ENCODE measurements around the gene SYTL3.
"Not testable (repeated sequence)": the region's sequence is repeated elsewhere in the genome, so short reads cannot be mapped to it uniquely, and the experiment has no call there.

Gene SYTL3

DNA sequence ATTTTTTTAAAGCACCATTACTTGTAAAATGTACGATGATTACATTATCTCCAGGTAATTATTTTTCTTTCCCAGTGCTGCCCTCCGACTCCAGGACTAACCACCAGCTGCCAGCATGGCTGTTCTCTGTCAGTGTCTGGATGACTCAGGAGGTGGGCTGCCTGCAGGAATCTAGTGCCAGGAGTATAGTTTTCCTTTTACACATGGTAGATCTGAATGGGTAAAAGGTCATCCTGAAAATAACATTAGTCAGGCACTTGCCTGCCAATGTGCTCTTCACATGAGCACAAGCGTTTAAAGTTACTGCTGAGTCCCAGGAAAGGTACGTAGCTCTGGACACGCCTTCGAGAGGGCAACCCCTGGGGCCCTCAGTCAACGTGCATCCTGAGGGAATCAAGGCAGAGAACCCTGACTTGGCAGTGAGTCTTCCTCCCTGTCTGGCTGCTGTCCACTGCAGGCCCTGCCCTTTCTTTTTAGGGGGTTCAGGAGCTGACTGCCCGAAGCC is 7.7 kb upstream of the SYTL3 start:
- DNase-seq, result no peak

DNA sequence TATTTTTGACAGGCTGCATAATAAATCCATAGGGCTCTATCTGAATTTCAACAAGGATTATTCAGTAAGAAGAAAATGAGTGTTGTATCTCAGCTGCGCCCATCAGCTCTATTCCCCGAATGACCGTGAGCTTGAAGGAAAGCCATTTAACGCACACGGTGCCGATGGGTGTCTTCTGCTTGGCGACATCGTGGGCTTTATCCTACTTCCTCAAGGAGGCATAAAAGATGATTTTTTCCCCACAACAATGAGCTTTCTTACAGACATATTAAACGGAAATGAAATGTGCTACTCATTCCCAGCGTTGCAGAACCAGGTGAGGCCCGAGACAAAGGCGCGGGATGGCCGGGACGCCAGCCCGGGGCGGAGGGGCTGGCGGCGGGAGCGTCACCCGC is 6.0 kb upstream of the SYTL3 start:
- no peak for DNase-seq

- peak; percentile 74 to 77 for DNase-seq
Measured at GRCh38 chr6:158644231-158645063, 5.4 kb upstream of the SYTL3 start, which contains the start of gene DYNLT1. Gene DYNLT1, minus strand, starts transcription at chr6:158644743. Its CDS starts 35 bp downstream, at chr6:158644708.

GRCh38 chr6:158645064-158646022 is 4.5 kb upstream of the SYTL3 start:
- no peak for DNase-seq

- no peak for DNase-seq
Measured at GRCh38 chr6:158646023-158646910, 3.6 kb upstream of the SYTL3 start.

GRCh38 chr6:158647501-158647900 is 2.4 kb upstream of the SYTL3 start:
- DNase-seq, result no peak

- no peak for DNase-seq
Measured at GRCh38 chr6:158648682-158649131, 1.1 kb upstream of the SYTL3 start.

DNA sequence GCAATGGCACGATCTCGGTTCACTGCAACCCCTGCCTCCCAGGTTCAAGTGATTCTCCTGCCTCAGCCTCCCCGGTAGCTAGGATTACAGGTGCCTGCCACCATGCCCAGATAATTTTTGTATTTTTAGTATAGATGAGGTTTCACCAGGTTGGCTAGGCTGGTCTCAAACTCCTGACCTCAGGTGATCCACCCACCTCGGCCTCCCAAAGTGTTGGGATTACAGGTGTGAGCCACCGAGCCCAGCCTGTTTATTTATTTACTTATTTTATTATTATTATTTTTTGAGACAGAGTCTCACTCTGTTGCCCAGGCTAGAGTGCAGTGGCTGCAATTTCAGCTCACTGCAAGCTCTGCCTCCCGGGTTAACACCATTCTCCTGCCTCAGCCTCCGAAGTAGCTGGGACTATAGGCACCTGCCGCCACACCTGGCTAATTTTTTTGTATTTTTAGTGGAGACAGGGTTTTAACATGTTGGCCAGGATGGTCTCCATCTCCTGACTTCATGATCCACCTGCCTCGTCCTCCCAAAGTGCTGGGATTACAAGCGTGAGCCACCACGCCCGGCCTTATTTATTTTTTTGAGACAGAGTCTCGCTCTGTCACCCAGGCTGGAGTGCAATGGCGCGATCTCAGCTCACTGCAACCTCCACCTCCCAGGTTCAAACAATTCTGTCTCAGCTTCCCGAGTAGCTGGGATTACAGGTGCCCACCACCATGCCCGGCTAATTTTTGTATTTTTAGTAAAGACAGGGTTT is 2.3 kb downstream of the SYTL3 start:
- not testable (repeated sequence) for DNase-seq

GRCh38 chr6:158653577-158654354 is 3.9 kb downstream of the SYTL3 start:
- peak; percentile 83 to 85 for DNase-seq

GRCh38 chr6:158654498-158654897 is 4.6 kb downstream of the SYTL3 start:
- no peak for DNase-seq

GRCh38 chr6:158654960-158655489 is 5.2 kb downstream of the SYTL3 start:
- no peak for DNase-seq

DNA sequence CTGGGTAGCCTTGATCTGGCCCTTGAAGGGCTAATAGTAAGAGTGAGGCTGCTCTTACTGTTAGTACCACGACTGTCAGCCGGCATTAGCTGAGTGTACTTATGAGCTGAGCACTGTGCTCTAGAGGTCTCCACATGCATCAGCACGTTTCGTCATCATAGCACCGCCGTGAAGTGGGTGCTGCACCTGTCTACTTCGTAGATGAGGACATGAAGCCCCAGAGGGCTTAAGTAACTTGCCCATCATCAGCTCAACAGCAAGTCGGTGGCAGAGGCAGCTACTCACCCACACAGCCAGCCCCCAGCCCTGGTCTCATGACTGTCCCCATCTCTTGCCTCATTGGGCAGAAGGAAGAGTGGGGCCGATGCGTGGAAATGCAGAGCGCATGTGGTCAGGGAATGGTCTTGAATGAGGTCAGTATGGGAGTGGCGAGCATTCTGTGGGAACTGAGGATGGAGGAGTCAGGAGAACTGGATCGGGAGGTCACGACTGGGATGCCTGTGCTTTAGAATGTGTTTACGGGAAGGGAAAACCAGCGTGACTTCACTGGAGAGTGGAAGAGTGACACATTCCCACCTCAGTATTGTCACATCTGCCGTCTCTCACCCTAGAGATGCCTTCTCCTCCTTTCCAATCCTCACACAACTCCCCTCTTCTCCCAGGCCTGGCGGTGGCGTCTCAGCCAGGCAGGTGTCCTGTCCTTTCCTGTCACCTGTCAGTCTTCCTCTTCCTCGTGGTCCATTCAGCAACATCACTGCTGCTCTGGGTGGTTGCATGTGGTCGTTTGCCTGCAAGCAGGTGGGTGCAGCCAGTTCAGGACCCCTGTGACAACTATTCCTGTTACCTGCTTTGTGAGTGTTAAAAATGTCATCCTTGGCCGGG is 6.0 kb downstream of the SYTL3 start:
- DNase-seq, result no peak

DNA sequence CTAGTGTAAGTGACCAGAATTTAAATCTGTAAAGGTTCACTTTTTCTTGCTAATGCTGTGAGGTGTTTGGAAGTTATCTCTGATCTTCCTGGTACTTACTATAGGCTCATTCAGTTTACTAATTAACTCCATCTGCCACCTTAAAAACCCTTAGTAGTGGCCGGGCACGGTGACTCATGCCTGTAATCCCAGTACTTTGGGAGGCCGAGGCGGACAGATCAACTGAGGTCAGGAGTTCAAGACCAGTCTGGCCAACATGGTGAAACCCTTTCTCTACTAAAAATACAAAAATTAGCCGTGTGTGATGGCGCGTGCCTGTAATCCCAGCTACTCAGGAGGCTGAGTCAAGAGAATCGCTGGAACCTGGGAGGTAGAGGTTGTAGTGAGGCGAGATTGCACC is 7.1 kb downstream of the SYTL3 start:
- not testable (repeated sequence) for DNase-seq

DNA sequence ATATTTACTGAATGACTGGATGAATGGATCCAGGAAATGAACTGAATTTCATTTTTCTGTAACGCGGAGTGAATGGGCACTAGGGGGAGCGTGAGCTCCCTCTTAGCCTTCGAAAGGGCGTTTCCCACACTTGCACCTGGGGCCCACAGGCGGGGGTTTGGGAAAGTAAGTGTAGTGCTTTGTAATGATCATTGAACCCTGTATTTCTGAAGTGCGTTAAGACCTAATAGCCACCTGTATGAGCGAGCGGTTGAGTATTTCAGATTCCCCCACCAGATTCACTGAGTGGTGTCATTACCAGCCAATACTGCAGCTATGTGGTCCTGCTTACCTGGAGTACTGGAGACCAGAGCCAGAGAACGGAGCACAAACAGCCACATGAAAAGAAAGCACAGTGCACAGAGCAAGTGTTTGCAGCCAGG is 10.5 kb downstream of the SYTL3 start:
- DNase-seq, result peak; percentile 29 to 34

GRCh38 chr6:158661156-158661685 is 11.4 kb downstream of the SYTL3 start:
- no peak for DNase-seq

DNA sequence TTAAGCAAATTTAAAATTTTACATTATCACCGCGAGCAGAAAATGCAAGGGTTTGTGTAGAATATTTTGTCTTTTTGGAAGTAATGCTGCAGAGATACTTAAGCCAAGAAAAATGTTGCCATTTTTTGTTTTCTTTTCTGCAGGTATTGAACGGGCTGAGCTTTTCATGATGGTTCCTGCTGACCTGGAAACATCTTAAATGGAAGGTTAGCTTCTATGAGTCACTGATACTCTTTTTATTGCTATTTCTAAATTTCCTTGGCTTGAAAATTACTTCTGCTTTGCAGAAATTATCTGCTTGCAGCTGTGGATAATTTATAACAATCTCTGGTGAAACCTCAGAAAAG is 12.7 kb downstream of the SYTL3 start:
- no peak for DNase-seq

DNA sequence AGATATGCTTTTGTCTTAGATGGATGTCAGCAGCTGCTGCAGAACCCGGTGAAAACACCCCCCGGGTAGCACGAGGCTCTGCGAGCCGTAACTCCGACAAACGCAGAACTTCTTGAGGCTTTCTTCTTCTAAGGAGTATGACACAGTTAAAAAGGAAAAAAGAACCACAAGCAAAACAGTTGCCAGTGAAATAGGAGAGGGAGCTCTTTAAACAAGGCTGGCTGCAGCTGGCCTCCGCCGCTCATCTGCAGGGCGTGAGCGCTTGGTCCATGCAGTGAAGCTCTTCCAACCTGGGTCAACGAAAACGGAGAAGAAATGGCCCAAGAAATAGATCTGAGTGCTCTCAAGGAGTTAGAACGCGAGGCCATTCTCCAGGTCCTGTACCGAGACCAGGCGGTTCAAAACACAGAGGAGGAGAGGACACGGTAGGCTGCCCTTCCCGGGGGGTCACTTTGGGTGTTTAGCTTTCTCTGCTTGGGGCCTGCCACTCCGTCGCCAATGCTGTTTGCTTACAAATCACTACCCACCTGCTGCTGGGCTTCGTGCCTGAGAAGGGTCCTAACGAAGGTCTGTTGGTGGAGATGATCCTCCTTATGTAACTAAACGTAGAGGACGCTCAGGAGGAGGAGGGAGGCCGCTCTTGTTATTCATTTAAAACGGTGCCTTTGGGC is 13.2 kb downstream of the SYTL3 start:
- no peak for DNase-seq

- no peak for DNase-seq
Measured at GRCh38 chr6:158663625-158664165, 13.8 kb downstream of the SYTL3 start.
